T-helper 1 cell treated with Interleukin-12 subunit alpha and Interleukin-12 subunit beta and Interleukin-4 antibody, amounts not matched to agents 30 μg/mL and 1 μg/mL, for 36 hours (primary cell): Measurements from ENCODE around the gene GPR34.

Experiments
- H3K27ac Mint-ChIP-seq: one replicate; pipeline ENCODE4 v1.8.0; 2021; ENCODE audit warnings: mild to moderate bottlenecking, mixed read lengths
- H3K27me3 Mint-ChIP-seq: one replicate; pipeline ENCODE4 v1.8.0; 2021; ENCODE audit warnings: low read depth, mixed read lengths
- H3K36me3 Mint-ChIP-seq: one replicate; pipeline ENCODE4 v1.8.0; 2021; ENCODE audit warnings: low read depth, mixed read lengths
- H3K4me1 Mint-ChIP-seq: one replicate; pipeline ENCODE4 v1.8.0; 2021; ENCODE audit warnings: low read depth, mixed read lengths
- H3K4me3 Mint-ChIP-seq: one replicate; pipeline ENCODE4 v1.8.0; 2021; ENCODE audit warnings: mild to moderate bottlenecking, moderate library complexity, mixed read lengths
- H3K9me3 Mint-ChIP-seq: one replicate; pipeline ENCODE4 v1.8.0; 2021; ENCODE audit warnings: mixed read lengths

The GPR34 gene

DNA sequence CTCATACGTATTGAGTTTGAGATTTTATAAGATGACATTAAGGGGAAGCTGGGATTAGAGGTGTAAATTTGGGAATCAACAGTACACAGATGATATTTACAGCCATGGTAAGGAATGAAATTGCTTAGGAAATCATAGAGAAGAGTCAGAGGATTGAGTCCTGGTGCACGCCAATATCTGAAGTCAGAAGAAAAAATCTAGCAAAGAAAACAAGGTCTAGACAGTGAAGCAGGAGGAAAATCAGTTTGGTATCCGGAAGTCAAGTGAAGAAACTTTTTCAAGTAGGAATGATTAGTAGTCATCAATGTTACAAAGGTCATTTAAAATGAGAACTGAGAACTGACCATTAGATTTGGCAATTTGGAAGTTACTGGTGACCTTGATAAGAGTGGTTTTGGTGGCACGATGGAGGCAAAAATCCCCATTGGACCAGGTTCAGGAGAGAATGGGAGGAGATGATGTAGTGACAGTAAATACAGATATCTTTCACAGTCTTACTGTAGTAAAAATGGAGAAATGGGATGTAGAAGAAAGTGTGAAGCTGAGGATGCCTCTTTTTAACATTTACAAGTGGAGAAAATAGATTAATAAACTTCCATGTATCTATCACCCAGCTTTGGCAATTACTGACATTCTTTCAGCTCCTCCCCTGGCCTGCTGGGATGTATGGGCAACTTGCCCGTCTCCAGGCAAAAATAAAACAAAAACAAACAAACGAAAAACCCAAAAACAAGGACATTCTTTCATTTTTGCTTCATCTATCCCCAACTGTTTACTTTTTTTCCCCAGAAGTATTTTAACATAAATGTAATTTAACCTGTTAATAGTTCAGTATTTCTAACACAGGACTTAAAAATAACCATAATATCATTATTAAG lies 11.4 kb upstream of the GPR34 start:
- H3K4me1 Mint-ChIP-seq = peaks cover 21% of the 10 kb centered on the region
- peaks cover 12% of the 10 kb centered on the region for H3K36me3 Mint-ChIP-seq
- H3K4me3 Mint-ChIP-seq = no peak overlapping the region
- H3K27ac Mint-ChIP-seq = no peak overlapping the region
- no peaks in the 10 kb centered on the region for H3K27me3 Mint-ChIP-seq
- H3K9me3 Mint-ChIP-seq = no peaks in the 10 kb centered on the region

DNA sequence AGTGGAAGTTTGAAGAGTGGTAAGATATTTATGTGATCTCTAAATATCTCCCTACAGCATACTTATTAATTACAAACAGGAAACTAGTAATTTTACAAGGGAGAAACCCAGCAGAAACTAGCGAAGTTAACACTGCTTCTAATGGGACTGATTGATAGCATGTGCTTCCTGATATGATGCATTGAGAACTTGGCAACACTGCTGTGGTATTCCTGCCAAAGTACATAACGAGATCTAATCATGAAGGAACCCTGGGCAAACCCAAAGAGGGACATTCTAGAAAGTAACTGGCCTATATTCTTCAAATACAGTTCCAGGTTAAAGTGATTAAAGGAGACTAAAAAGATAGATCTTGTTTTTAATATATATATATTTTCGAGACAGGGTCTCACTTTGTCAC lies 4.6 kb upstream of the GPR34 start:
- Mint-ChIP-seq H3K27ac (no peak overlapping the region), H3K9me3 (no peaks in the 10 kb centered on the region), H3K4me1 (peaks cover 16% of the 10 kb centered on the region), H3K36me3 (no peaks in the 10 kb centered on the region), H3K27me3 (no peaks in the 10 kb centered on the region), H3K4me3 (no peak overlapping the region)

GRCh38 chrX:41684940-41685339 lies 3.8 kb upstream of the GPR34 start:
- Mint-ChIP-seq H3K36me3 (no peaks in the 10 kb centered on the region), H3K27ac (no peak overlapping the region), H3K4me1 (peaks cover 16% of the 10 kb centered on the region), H3K27me3 (no peaks in the 10 kb centered on the region), H3K4me3 (no peak overlapping the region), H3K9me3 (no peaks in the 10 kb centered on the region)

- Mint-ChIP-seq H3K4me1 (peaks cover 16% of the 10 kb centered on the region), H3K9me3 (no peaks in the 10 kb centered on the region), H3K4me3 (no peak overlapping the region), H3K27me3 (no peaks in the 10 kb centered on the region), H3K27ac (no peak overlapping the region), H3K36me3 (no peaks in the 10 kb centered on the region)
Measured at GRCh38 chrX:41686788-41687187, 2.0 kb upstream of the GPR34 start.

DNA sequence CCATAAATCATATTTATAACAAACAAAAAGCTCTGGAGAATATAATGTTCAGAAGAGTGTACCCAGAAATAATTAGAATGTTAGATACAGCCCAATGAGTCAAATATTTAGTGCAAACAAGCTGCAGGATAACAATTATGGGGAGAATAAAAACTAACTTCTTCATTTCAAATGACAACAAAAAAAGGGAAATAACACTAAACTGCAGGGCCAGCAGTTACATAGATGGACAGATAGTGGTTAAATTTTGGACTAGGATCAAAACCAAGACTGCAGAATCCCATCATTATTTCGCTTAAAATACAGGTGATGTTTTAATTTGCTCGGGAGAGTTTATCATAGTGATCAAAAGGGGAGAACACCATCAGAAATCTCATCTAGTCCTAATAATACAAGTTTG lies 617 bp upstream of the GPR34 start:
- Mint-ChIP-seq H3K4me3 (no peak overlapping the region), H3K4me1 (peaks cover 26% of the 10 kb centered on the region), H3K27ac (no peak overlapping the region), H3K36me3 (peaks cover 4% of the 10 kb centered on the region), H3K9me3 (no peaks in the 10 kb centered on the region), H3K27me3 (no peaks in the 10 kb centered on the region)

GRCh38 chrX:41689711-41690110 lies 938 bp downstream of the GPR34 start:
- Mint-ChIP-seq H3K4me3 (no peak overlapping the region), H3K4me1 (peaks cover 37% of the 10 kb centered on the region), H3K9me3 (no peaks in the 10 kb centered on the region), H3K27ac (no peak overlapping the region), H3K36me3 (peaks cover 7% of the 10 kb centered on the region), H3K27me3 (no peaks in the 10 kb centered on the region)

- Mint-ChIP-seq H3K9me3 (peaks cover 6% of the 10 kb centered on the region), H3K4me3 (peak overlapping the region; percentile 40), H3K36me3 (peaks cover 15% of the 10 kb centered on the region), H3K27ac (peak overlapping the region; percentile 67), H3K27me3 (no peaks in the 10 kb centered on the region), H3K4me1 (peaks cover 38% of the 10 kb centered on the region)
Measured at GRCh38 chrX:41692162-41692749, 3.5 kb downstream of the GPR34 start.

- Mint-ChIP-seq H3K4me1 (peaks cover 36% of the 10 kb centered on the region), H3K36me3 (peaks cover 15% of the 10 kb centered on the region), H3K27me3 (no peaks in the 10 kb centered on the region), H3K27ac (peak overlapping the region; percentile 50), H3K4me3 (peak overlapping the region; percentile 21), H3K9me3 (peaks cover 6% of the 10 kb centered on the region)
Measured at GRCh38 chrX:41693024-41693423, 4.3 kb downstream of the GPR34 start.

DNA sequence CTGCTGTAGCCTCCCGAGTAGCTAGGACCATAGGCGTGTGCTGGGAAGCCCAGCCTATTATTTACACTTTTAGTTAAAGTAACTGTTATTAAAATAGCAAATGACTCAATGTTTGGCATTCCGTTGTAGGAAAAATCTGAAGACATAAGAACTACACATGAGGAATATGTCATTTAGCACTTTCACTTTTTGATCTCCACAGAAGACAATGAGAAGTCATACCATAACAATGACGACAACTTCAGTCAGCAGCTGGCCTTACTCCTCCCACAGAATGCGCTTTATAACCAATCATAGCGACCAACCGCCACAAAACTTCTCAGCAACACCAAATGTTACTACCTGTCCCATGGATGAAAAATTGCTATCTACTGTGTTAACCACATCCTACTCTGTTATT lies 6.7 kb downstream of the GPR34 start:
- Mint-ChIP-seq H3K4me1 (peaks cover 33% of the 10 kb centered on the region), H3K9me3 (peaks cover 6% of the 10 kb centered on the region), H3K4me3 (no peak overlapping the region), H3K27me3 (no peaks in the 10 kb centered on the region), H3K27ac (no peak overlapping the region), H3K36me3 (peaks cover 15% of the 10 kb centered on the region)

GRCh38 chrX:41703574-41704029 lies 14.8 kb downstream of the GPR34 start:
- peaks cover 11% of the 10 kb centered on the region for H3K36me3 Mint-ChIP-seq
- H3K4me3 Mint-ChIP-seq = no peak overlapping the region
- H3K27ac Mint-ChIP-seq = no peak overlapping the region
- no peaks in the 10 kb centered on the region for H3K27me3 Mint-ChIP-seq
- H3K4me1 Mint-ChIP-seq = peaks cover 30% of the 10 kb centered on the region
- H3K9me3 Mint-ChIP-seq = no peaks in the 10 kb centered on the region

DNA sequence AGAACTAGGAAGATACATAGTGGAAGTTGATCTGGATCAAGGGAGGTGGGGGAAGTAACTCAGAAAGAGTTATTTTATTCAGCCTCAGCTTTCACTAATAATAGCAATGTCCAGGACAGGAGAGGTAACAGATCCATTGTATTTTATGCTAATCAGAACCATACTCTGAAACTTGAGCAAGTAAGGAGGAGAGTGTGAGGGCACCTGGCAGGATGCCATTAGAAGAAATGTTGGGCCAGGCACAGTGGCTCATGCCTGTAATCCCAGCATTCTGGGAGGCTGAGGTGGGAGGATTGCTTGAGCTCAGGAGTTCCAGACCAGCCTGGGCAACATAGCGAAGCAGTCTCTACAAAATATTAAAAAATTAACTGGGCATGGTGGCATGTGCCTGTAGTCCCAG lies 16.3 kb downstream of the GPR34 start:
- no peak overlapping the region for H3K27ac Mint-ChIP-seq
- no peaks in the 10 kb centered on the region for H3K27me3 Mint-ChIP-seq
- peaks cover 29% of the 10 kb centered on the region for H3K4me1 Mint-ChIP-seq
- H3K36me3 Mint-ChIP-seq = peaks cover 11% of the 10 kb centered on the region
- peak overlapping the region; percentile 31 for H3K4me3 Mint-ChIP-seq
- no peaks in the 10 kb centered on the region for H3K9me3 Mint-ChIP-seq

- Mint-ChIP-seq H3K4me3 (peak overlapping the region; percentile 43), H3K27ac (peak overlapping the region; percentile 81), H3K4me1 (peaks cover 30% of the 10 kb centered on the region), H3K27me3 (no peaks in the 10 kb centered on the region), H3K36me3 (peaks cover 11% of the 10 kb centered on the region), H3K9me3 (no peaks in the 10 kb centered on the region)
Measured at GRCh38 chrX:41705680-41706374, 17.1 kb downstream of the GPR34 start.

DNA sequence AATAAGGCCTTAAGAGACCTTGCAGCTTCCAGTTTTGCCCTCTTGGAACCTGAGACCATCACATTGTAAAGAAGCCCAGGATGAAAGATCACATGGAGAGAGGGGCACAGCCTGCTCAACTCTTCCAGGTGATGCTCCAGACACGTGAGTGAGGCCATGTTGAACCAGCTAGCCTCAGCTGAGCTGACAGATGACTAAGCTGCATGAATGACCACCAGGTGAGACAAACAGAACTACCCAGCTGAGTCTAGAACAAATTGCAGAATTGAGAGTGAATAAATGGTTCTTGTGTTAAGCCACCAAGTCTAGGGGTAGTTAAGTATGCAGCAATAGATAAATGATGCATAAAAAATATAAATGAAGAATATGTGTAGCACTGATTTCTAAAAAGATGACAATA lies 18.4 kb downstream of the GPR34 start:
- Mint-ChIP-seq H3K4me1 (peaks cover 32% of the 10 kb centered on the region), H3K27me3 (no peaks in the 10 kb centered on the region), H3K4me3 (no peak overlapping the region), H3K9me3 (no peaks in the 10 kb centered on the region), H3K36me3 (peaks cover 11% of the 10 kb centered on the region), H3K27ac (no peak overlapping the region)

- Mint-ChIP-seq H3K4me1 (peaks cover 37% of the 10 kb centered on the region), H3K27me3 (no peaks in the 10 kb centered on the region), H3K36me3 (peaks cover 14% of the 10 kb centered on the region), H3K4me3 (no peak overlapping the region), H3K27ac (no peak overlapping the region), H3K9me3 (no peaks in the 10 kb centered on the region)
Measured at GRCh38 chrX:41708486-41708885, 19.7 kb downstream of the GPR34 start.
